ENCODE measurements around the gene NUP153. TPM values are rescaled to one million over a fixed set of nuclear protein-coding genes. Genes with fewer than 3 reads are reported as not detected.
"Not testable (repeated sequence)": the region's sequence is repeated elsewhere in the genome, so short reads cannot be mapped to it uniquely, and the experiment has no call there.

NUP153 gene
- polyA plus RNA-seq, 4 donors, result 51.9 to 60.8 (median 60.6) TPM

- no peak for DNase-seq (ENCODE audit: low read depth in 4 of 4, low spot score in 3 of 4)
Observed at GRCh38 chr6:17621003-17621402, 85.7 kb downstream of the NUP153 start.

GRCh38 chr6:17615794-17616193 lies 90.9 kb downstream of the NUP153 start:
- DNase-seq (ENCODE audit: low read depth in 4 of 4, low spot score in 3 of 4), result no peak

GRCh38 chr6:17612048-17612447 lies 94.7 kb downstream of the NUP153 start:
- no peak for DNase-seq (ENCODE audit: low read depth in 4 of 4, low spot score in 3 of 4)

DNA sequence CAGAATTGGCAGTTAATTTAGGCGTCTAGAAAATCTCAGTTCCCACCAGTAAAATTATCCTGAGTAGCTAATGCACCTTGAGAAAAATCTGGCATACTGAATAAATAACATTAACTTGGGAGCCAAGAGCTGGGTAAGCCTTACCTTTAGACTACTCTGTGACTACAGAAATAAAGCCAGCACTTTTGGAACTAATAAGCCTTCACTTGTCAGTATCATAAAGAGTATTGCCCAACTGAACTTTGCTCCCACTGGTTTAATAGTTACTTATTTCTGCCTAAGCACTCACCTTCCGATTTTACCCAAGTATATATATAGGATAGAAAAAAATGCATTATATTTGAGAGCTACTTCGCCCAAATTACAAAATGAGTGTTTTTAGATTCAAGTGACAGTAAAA lies 95.9 kb downstream of the NUP153 start:
- DNase-seq (ENCODE audit: low read depth in 4 of 4, low spot score in 3 of 4), result no peak

- no peak for DNase-seq (ENCODE audit: low read depth in 4 of 4, low spot score in 3 of 4)
Observed at GRCh38 chr6:17606606-17607005, 100.1 kb downstream of the NUP153 start.

DNA sequence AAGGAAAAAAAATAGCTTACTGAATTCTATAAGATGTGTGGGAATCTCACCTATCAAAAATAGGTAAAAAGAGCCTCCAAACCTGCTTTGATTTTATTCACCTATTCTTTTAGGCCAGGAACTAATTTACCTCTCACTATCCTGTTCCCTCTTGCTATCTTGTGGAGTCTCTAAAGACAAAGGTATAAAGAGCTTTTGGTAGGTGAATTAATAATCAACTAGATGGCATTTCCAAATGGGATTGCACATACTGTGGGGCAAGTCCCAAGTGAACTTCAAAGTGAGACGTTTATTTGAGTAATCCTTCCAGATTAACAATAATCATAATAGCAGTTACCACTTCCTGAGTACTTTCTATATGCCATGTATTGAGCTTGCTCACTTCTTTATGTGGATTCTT lies 103.8 kb downstream of the NUP153 start:
- no peak for DNase-seq (ENCODE audit: low read depth in 4 of 4, low spot score in 3 of 4)

DNA sequence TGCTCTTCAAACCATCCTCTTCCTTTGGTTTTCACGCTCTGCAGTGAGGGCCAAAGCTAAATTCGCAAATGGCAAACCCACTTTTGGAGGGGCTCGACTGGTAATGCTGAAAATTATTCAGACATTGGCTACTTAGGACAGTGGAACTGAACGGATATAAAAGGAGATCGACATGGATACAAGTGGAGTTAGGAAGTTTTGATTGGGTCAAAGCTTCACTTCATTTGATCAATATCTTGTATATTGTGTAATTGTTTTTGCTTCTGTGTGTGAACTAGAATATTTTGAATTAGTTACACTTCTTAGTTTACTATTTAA lies 105.4 kb downstream of the NUP153 start:
- no peak for DNase-seq (ENCODE audit: low read depth in 4 of 4, low spot score in 3 of 4)

DNA sequence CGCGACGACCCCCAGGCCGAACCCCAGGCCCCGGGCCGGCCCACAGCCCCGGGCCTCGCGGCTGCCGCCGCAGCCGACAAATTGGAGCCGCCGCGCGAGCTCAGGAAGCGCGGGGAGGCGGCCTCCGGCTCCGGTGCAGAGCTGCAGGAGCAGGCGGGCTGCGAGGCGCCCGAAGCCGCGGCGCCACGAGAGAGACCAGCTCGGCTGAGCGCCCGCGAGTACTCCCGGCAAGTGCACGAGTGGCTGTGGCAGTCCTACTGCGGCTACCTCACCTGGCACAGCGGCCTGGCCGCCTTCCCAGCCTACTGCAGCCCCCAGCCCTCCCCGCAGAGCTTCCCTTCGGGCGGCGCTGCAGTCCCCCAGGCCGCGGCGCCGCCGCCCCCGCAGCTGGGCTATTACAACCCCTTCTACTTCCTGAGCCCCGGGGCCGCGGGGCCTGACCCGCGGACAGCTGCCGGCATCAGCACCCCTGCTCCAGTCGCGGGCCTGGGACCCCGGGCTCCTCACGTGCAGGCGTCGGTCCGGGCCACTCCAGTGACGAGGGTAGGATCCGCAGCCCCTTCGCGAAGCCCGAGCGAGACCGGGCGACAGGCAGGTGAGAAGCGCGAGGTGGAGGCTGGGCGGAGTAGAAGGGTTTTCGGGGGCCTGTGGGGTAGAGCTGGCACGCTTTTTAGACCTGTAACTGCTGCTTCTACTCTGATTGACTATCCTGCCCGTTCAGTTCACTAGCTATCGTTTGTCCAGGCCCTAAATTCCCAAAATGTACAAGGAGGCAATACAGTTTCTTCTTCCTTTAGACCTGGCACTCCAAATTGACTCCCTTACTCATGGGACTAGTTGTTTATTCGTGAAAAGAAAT lies 106.0 kb downstream of the NUP153 start:
- DNase-seq (ENCODE audit: low read depth in 4 of 4, low spot score in 3 of 4), result peak in 1 of 4 donors; percentile 38

DNA sequence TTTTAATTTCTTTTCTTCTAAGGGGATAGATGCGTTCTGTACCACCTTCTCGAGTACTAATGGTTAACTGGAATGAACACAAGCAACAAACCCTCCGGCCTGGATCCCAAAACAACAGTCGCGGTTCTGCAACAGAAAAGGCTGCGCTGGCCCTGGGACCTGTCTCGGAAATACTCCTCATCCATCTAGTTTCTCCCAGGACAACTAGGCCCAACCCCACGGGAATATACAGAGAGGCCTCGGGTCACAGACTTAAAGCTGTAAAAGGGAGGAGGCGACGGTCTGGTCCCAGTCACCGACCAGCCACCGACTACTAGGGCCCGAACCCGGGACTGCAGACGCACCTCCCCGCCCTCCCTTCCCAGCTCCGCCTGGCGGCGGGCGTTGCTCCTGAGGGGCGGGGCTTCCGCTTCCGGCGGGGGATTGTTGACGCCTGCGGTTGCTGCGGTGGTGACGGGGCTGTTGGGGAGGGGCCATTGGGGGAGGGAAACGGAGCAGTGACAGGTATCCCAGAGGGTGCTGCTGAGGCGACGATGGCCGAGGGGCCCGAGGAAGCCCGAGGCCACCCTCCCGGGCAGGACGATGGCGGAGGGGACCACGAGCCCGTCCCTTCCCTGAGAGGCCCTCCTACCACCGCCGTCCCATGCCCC lies 106.7 kb downstream of the NUP153 start, which contains the start of gene FAM8A1:
Gene FAM8A1, plus strand, starts transcription at position 426 of the 650 bp plus-strand sequence. Its CDS starts 108 bp downstream, at position 534.
- DNase-seq (ENCODE audit: low read depth in 4 of 4, low spot score in 3 of 4), result peak; percentile 88 to 91 (median 90)

- DNase-seq (ENCODE audit: low read depth in 4 of 4, low spot score in 3 of 4), result no peak
Observed at GRCh38 chr6:17596085-17596484, 110.6 kb downstream of the NUP153 start.

DNA sequence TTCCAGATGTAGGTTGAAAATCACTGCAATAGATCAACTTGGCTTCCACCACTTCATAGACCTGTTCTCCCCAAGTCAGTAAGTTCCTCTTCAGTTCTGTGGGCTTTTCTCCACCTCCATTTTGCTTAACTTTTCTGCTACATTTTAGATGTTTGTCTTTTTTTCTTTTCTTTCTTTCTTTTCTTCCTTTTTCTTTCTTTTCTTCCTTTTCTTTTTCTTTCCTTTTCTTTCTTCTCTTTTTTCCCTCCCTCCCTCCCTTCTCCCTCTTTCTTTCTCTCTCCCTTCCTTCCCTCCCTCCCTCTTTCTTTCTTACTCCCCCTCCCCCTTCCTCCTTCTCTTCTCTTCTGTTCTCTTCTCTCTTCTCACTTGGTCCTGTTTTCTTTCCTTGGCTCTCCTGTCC lies 113.5 kb downstream of the NUP153 start:
- no peak for DNase-seq (ENCODE audit: low read depth in 4 of 4, low spot score in 3 of 4)

DNA sequence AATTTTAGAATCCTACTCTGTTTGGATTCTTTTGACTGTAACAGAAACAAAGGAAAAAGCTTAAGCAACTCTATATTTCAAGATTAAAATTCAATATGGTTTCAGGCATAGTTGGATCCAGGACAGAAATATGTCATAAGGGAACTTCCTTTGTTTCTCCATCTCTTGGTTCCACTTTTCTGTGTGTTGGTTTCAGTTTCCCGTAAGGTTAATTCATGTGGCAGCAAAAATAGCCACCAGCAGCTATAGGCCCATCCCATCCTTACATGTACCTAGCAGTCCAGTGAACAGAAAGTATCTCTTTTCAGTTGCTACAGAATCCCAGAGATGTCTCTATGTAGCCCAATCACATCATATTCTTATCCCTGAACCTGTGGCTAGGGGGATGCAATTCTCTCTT lies 115.4 kb downstream of the NUP153 start:
- DNase-seq (ENCODE audit: low read depth in 4 of 4, low spot score in 3 of 4), result no peak

- DNase-seq (ENCODE audit: low read depth in 4 of 4, low spot score in 3 of 4), result no peak
Observed at GRCh38 chr6:17589406-17590096, 117.2 kb downstream of the NUP153 start.

DNA sequence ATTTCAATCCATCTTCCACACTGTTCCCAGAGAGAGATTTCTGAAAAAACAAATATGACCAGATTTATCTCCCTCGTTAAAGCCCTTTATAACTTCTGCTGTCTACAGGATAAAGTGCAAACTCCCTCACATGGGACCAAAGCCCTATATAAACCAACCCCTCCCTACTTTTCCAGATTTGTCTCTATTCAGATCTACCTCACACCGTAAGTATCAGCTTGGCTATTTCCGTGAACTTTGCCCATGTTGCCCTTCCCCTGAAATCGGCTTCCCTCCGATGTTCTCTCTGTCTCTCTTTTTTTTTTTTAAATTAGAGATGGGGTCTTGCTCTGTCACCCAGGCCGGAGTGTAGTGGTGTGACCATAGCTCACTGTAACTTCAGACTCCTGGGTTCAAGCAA lies 118.7 kb downstream of the NUP153 start:
- DNase-seq (ENCODE audit: low read depth in 4 of 4, low spot score in 3 of 4), result no peak

GRCh38 chr6:17586623-17587022 lies 120.1 kb downstream of the NUP153 start:
- not testable (repeated sequence) for DNase-seq (ENCODE audit: low read depth in 4 of 4, low spot score in 3 of 4)

DNA sequence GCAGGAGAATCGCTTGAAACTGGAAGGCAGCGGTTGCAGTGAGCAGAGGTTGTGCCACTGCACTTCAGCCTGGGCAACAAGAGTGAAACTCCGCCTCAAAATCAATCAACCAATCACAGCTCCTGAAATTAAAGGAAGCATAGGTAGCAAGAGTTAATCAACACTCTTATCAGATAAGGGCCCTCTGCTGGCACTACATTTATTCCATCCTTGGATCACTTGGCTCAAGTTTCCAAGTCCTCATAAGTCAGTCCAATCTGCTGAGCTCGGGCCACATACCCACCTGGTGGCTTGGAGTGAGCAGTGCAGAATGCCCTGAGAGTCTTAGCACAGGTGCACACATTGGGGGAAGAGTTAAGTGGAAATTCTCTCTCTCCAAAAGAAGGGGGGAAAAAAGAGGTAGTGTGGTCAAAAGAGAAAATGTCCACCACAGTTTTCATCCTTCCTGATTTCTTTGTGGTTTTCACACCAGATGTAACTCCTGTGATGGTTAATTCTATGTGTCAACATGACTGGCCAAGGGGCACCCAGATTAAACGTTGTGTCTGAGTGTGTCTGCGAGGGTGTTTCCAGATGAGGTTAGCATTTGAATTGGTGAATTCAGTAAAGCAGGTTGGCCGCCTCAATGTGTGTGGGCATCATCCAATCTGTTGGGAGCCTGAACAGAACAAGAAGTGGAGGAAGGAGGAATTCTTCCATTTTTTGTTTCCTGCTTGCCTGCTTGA lies 120.8 kb downstream of the NUP153 start:
- DNase-seq (ENCODE audit: low read depth in 4 of 4, low spot score in 3 of 4), result no peak

DNA sequence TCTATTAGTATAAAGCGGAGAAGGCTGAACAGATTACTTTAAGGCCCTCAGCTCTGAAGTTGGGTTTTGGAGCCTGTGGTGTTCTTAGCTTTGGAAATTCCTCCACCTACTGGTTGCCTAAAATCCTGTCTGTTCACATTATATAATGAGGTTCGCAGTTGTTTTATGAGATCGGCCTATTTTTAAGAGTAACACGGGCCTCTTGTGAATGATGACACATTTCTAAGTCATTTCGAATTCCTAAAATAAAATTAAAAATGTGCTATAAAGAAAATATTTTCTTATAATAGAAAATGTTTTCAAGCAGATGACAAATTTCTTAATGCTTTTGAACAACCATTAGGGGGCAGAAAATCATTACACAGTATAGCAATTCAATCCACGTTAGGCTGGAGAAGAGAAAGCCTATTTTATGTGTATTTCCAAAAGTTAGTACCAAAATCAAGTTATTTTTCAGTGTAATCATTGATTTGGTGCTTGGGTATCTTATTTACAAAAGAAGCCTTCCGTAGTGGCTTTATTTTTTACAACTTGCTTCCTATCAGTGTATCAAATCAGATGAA lies 122.4 kb downstream of the NUP153 start:
- DNase-seq (ENCODE audit: low read depth in 4 of 4, low spot score in 3 of 4), result peak; percentile 57 to 77 (median 62)

DNA sequence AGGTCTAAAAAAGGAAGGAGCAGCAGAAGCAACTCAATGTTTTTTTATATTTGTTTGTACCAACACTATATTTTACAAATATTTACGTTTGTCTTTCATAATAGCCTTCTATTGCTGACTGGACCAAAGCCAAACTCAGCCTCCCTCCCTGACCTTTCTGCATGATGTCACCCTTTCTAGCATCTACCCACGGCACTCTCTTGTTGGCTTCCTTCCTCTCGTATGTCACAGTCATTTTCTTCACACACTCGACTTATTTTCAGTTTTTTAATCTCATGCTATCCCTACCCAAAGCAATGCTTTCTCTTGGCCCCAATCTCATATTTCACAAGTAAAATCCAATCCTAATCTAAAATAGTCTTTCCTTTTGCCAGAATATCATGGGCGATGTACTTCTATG lies 122.9 kb downstream of the NUP153 start:
- no peak for DNase-seq (ENCODE audit: low read depth in 4 of 4, low spot score in 3 of 4)

- not testable (repeated sequence) for DNase-seq (ENCODE audit: low read depth in 4 of 4, low spot score in 3 of 4)
Observed at GRCh38 chr6:17581282-17581681, 125.4 kb downstream of the NUP153 start.

- DNase-seq (ENCODE audit: low read depth in 4 of 4, low spot score in 3 of 4), result no peak
Observed at GRCh38 chr6:17580518-17581048, 126.1 kb downstream of the NUP153 start.

All from right renal pelvis (tissue), 4 donors.